Measurements from ENCODE around the gene TXNDC11.

- TF ChIP-seq, protein P1, sequence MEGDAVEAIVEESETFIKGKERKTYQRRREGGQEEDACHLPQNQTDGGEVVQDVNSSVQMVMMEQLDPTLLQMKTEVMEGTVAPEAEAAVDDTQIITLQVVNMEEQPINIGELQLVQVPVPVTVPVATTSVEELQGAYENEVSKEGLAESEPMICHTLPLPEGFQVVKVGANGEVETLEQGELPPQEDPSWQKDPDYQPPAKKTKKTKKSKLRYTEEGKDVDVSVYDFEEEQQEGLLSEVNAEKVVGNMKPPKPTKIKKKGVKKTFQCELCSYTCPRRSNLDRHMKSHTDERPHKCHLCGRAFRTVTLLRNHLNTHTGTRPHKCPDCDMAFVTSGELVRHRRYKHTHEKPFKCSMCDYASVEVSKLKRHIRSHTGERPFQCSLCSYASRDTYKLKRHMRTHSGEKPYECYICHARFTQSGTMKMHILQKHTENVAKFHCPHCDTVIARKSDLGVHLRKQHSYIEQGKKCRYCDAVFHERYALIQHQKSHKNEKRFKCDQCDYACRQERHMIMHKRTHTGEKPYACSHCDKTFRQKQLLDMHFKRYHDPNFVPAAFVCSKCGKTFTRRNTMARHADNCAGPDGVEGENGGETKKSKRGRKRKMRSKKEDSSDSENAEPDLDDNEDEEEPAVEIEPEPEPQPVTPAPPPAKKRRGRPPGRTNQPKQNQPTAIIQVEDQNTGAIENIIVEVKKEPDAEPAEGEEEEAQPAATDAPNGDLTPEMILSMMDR (IDR thresholded peaks at IDR 0.05; ENCODE audit: insufficient read depth, low read length) = no peak
- TF ChIP-seq POLR2AphosphoS5 (IDR thresholded peaks at IDR 0.05; ENCODE audit: low read depth) = no peak
- TF ChIP-seq GABPA (IDR thresholded peaks at IDR 0.05; ENCODE audit: low read depth) = no peak
These were observed 77.6 kb downstream of the TXNDC11 start for GRCh38 chr16:11665071-11665491.

All from HL-60 (cell line).